ENCODE results near the gene WWOX. TPM values are rescaled to one million over a fixed set of nuclear protein-coding genes. Genes with fewer than 3 reads are reported as not detected.
A peak's percentile ranks its signal among the peaks of the same experiment; 100 is the strongest.

WWOX gene
- polyA plus RNA-seq, 4 donors: 4.9 to 15.8 (median 7.0) TPM

GRCh38 chr16:78290395-78290794 is 190.9 kb downstream of the WWOX start:
- Histone ChIP-seq H3K27ac (ENCODE audit: low read depth in 1 of 3, low read length in 2 of 3) (no peak overlapping the region), H3K36me3 (ENCODE audit: control insufficient read depth in 3 of 3, insufficient read depth in 2 of 3, low read depth in 1 of 3, low read length in 3 of 3) (no peaks in the 10 kb centered on the region), H3K9me3 (ENCODE audit: control insufficient read depth in 2 of 2, insufficient read depth in 1 of 2, low read depth in 1 of 2, low read length in 1 of 2) (peaks cover 0 to 2% of the 10 kb centered on the region in 2 donors), H3K4me1 (ENCODE audit: control insufficient read depth in 3 of 3, insufficient read depth in 2 of 3, low read depth in 1 of 3, low read length in 2 of 3) (peaks cover 0 to 19% (median 0%) of the 10 kb centered on the region in 3 donors), H3K27me3 (ENCODE audit: control insufficient read depth in 3 of 3, insufficient read depth in 3 of 3, low read length in 3 of 3) (no peaks in the 10 kb centered on the region), H3K4me3 (ENCODE audit: low read depth in 1 of 3, low read length in 3 of 3) (no peak overlapping the region)
- DNase-seq: no peak
- 69 to 94% (median 80%) methylated on average over 6 of the region's 6 CpGs for WGBS, 3 donors
- FAIRE-seq: no peak

DNA sequence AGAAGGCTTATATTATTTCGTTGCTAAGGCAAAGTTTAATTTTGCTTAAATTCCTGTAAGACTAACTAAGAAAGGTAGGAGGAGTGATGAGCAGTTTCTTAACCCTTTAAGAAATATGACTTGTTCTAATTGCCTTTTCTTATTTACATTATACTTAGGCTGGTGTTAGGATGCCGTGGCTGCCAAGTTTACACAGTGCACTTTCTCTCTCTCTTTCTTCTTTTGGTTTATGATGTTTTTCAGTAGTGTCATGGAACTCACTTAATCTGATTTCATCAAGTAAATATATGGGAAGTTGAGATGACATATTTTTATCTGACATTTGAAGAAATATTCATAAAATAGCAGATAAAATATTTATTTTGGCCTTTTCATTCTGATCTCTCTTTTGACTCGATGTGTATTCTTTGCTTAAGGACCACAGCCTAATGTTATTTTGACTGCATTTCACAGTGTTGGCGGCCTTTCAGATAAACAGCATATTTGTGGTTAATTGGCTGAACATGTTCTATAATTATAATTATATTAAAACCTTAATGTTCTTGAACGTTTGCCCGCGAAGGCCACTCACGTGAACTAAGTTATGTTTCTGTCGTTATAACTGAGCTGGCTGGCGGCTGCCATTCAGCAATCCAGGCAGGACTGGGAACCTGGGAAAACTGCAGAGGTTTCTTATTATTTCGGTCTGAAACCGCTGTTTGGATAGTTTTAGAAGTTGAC is 191.6 kb downstream of the WWOX start:
- WGBS, 3 donors: 71 to 86% (median 84%) methylated on average over 12 of the region's 12 CpGs
- no peak for FAIRE-seq

GRCh38 chr16:78291604-78292003 is 192.2 kb downstream of the WWOX start:
- 66 to 80% (median 72%) methylated on average over 5 of the region's 5 CpGs for WGBS, 3 donors
- H3K27me3 ChIP-seq (ENCODE audit: control insufficient read depth in 3 of 3, insufficient read depth in 3 of 3, low read length in 3 of 3): no peaks in the 10 kb centered on the region
- no peaks in the 10 kb centered on the region for H3K36me3 ChIP-seq (ENCODE audit: control insufficient read depth in 3 of 3, insufficient read depth in 2 of 3, low read depth in 1 of 3, low read length in 3 of 3)
- H3K4me1 ChIP-seq (ENCODE audit: control insufficient read depth in 3 of 3, insufficient read depth in 2 of 3, low read depth in 1 of 3, low read length in 2 of 3): peaks cover 0 to 13% (median 0%) of the 10 kb centered on the region in 3 donors
- H3K4me3 ChIP-seq (ENCODE audit: low read depth in 1 of 3, low read length in 3 of 3): no peak overlapping the region
- H3K27ac ChIP-seq (ENCODE audit: low read depth in 1 of 3, low read length in 2 of 3): no peak overlapping the region
- FAIRE-seq (no peak), DNase-seq (no peak)
- no peaks in the 10 kb centered on the region for H3K9me3 ChIP-seq (ENCODE audit: control insufficient read depth in 2 of 2, insufficient read depth in 1 of 2, low read depth in 1 of 2, low read length in 1 of 2)

More for the DNA sequence above, 191.6 kb downstream of the WWOX start:
- peaks cover 0 to 13% (median 0%) of the 10 kb centered on the region in 3 donors for H3K4me1 ChIP-seq (ENCODE audit: control insufficient read depth in 3 of 3, insufficient read depth in 2 of 3, low read depth in 1 of 3, low read length in 2 of 3)
- H3K36me3 ChIP-seq (ENCODE audit: control insufficient read depth in 3 of 3, insufficient read depth in 2 of 3, low read depth in 1 of 3, low read length in 3 of 3): no peaks in the 10 kb centered on the region
- no peaks in the 10 kb centered on the region for H3K27me3 ChIP-seq (ENCODE audit: control insufficient read depth in 3 of 3, insufficient read depth in 3 of 3, low read length in 3 of 3)
- no peak for DNase-seq
- no peak overlapping the region for H3K27ac ChIP-seq (ENCODE audit: low read depth in 1 of 3, low read length in 2 of 3)
- H3K9me3 ChIP-seq (ENCODE audit: control insufficient read depth in 2 of 2, insufficient read depth in 1 of 2, low read depth in 1 of 2, low read length in 1 of 2): no peaks in the 10 kb centered on the region
- no peak overlapping the region for H3K4me3 ChIP-seq (ENCODE audit: low read depth in 1 of 3, low read length in 3 of 3)

- Histone ChIP-seq H3K4me1 (ENCODE audit: control insufficient read depth in 3 of 3, insufficient read depth in 2 of 3, low read depth in 1 of 3, low read length in 2 of 3) (peaks cover 0 to 13% (median 0%) of the 10 kb centered on the region in 3 donors), H3K36me3 (ENCODE audit: control insufficient read depth in 3 of 3, insufficient read depth in 2 of 3, low read depth in 1 of 3, low read length in 3 of 3) (no peaks in the 10 kb centered on the region), H3K27me3 (ENCODE audit: control insufficient read depth in 3 of 3, insufficient read depth in 3 of 3, low read length in 3 of 3) (no peaks in the 10 kb centered on the region), H3K4me3 (ENCODE audit: low read depth in 1 of 3, low read length in 3 of 3) (no peak overlapping the region), H3K27ac (ENCODE audit: low read depth in 1 of 3, low read length in 2 of 3) (peak overlapping the region in 1 of 3 donors; percentile 57), H3K9me3 (ENCODE audit: control insufficient read depth in 2 of 2, insufficient read depth in 1 of 2, low read depth in 1 of 2, low read length in 1 of 2) (no peaks in the 10 kb centered on the region)
- 61 to 84% (median 79%) methylated on average over 4 of the region's 4 CpGs for WGBS, 3 donors
- FAIRE-seq (no peak), DNase-seq (no peak)
These were observed 192.8 kb downstream of the WWOX start for GRCh38 chr16:78292086-78292843.

DNA sequence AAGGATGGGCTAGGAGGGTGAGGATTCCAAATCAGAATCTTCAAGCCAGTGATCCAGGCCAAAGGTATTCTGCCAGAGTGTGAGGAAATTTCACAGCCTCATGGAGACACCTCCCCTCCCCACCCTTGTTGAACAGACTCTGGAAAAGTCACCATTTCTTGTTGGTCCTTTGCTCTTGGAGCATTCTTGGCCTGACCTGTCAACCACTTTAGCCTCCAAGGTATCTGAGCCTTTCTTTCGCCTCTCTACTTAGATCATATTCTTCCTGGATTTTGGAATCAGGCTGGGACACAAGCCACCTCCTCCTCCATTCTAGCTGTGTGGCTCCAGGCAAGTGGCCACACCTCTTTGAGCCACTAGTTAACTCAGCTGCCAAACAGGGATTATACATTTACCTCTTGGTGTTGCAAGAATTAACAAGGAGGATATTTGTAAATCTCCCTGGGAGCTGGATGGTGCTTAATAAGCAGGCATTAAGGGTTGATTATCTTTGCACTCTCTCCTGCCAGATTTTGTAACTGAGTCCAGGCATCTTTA is 193.5 kb downstream of the WWOX start:
- peak overlapping the region in 1 of 3 donors; percentile 57 for H3K27ac ChIP-seq (ENCODE audit: low read depth in 1 of 3, low read length in 2 of 3)
- FAIRE-seq: no peak

DNA sequence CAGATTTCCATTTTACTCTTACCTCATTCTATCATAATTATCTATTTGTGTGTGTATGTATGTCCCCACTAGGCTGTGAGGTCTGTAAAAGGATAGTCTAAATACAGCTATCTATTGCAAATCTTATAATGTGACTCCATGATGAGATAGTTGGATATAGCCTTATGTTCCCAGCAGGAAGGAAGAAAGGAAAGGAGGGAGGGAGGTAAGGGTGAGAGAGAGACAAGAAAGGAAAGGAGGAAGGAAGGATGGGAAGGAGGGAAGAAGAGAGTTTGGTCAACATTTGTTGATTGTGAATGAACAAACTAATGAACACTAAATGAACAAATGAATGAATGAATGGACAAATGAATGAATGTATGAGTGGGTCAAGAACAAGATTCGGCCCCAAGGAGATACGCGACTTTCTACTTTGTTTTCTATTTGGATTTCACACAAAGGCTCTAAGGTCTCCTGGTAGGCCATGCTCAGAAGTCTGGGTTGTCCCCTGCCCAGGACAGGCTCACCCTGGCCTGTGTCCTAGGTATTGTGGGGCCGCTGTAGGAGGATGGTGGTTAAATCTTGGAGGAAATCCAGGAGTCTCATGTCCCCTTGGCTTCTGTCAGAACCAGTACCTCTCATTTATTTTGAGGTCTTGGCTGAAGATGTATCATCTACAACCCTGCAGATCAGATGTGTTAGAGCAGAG is 195.2 kb downstream of the WWOX start:
- FAIRE-seq: no peak
- no peak overlapping the region for H3K27ac ChIP-seq (ENCODE audit: low read depth in 1 of 3, low read length in 2 of 3)
- 95 to 97% (median 95%) methylated on average over 4 of the region's 4 CpGs for WGBS, 3 donors
- no peak overlapping the region for H3K4me3 ChIP-seq (ENCODE audit: low read depth in 1 of 3, low read length in 3 of 3)
- DNase-seq: no peak
- peaks cover 0 to 13% (median 0%) of the 10 kb centered on the region in 3 donors for H3K4me1 ChIP-seq (ENCODE audit: control insufficient read depth in 3 of 3, insufficient read depth in 2 of 3, low read depth in 1 of 3, low read length in 2 of 3)
- H3K9me3 ChIP-seq (ENCODE audit: control insufficient read depth in 2 of 2, insufficient read depth in 1 of 2, low read depth in 1 of 2, low read length in 1 of 2): no peaks in the 10 kb centered on the region
- no peaks in the 10 kb centered on the region for H3K27me3 ChIP-seq (ENCODE audit: control insufficient read depth in 3 of 3, insufficient read depth in 3 of 3, low read length in 3 of 3)
- no peaks in the 10 kb centered on the region for H3K36me3 ChIP-seq (ENCODE audit: control insufficient read depth in 3 of 3, insufficient read depth in 2 of 3, low read depth in 1 of 3, low read length in 3 of 3)

More for the DNA sequence above, 193.5 kb downstream of the WWOX start:
- no peaks in the 10 kb centered on the region for H3K9me3 ChIP-seq (ENCODE audit: control insufficient read depth in 2 of 2, insufficient read depth in 1 of 2, low read depth in 1 of 2, low read length in 1 of 2)
- no peak overlapping the region for H3K4me3 ChIP-seq (ENCODE audit: low read depth in 1 of 3, low read length in 3 of 3)
- no peaks in the 10 kb centered on the region for H3K27me3 ChIP-seq (ENCODE audit: control insufficient read depth in 3 of 3, insufficient read depth in 3 of 3, low read length in 3 of 3)
- peaks cover 0 to 13% (median 0%) of the 10 kb centered on the region in 3 donors for H3K4me1 ChIP-seq (ENCODE audit: control insufficient read depth in 3 of 3, insufficient read depth in 2 of 3, low read depth in 1 of 3, low read length in 2 of 3)
- no peaks in the 10 kb centered on the region for H3K36me3 ChIP-seq (ENCODE audit: control insufficient read depth in 3 of 3, insufficient read depth in 2 of 3, low read depth in 1 of 3, low read length in 3 of 3)
- peak; percentile 10 to 81 for DNase-seq
- WGBS, 3 donors: 58 to 86% (median 73%) methylated on average over 1 of the region's 1 CpG

- FAIRE-seq: no peak
- DNase-seq: peak in 1 of 2 donors; percentile 68
- Histone ChIP-seq H3K27me3 (ENCODE audit: control insufficient read depth in 3 of 3, insufficient read depth in 3 of 3, low read length in 3 of 3) (no peaks in the 10 kb centered on the region), H3K36me3 (ENCODE audit: control insufficient read depth in 3 of 3, insufficient read depth in 2 of 3, low read depth in 1 of 3, low read length in 3 of 3) (no peaks in the 10 kb centered on the region), H3K27ac (ENCODE audit: low read depth in 1 of 3, low read length in 2 of 3) (no peak overlapping the region), H3K4me1 (ENCODE audit: control insufficient read depth in 3 of 3, insufficient read depth in 2 of 3, low read depth in 1 of 3, low read length in 2 of 3) (peaks cover 0 to 13% (median 0%) of the 10 kb centered on the region in 3 donors), H3K4me3 (ENCODE audit: low read depth in 1 of 3, low read length in 3 of 3) (no peak overlapping the region), H3K9me3 (ENCODE audit: control insufficient read depth in 2 of 2, insufficient read depth in 1 of 2, low read depth in 1 of 2, low read length in 1 of 2) (no peaks in the 10 kb centered on the region)
- WGBS, 3 donors: 29 to 45% (median 40%) methylated on average over 6 of the region's 6 CpGs
These were observed 197.7 kb downstream of the WWOX start for GRCh38 chr16:78297066-78297666.

DNA sequence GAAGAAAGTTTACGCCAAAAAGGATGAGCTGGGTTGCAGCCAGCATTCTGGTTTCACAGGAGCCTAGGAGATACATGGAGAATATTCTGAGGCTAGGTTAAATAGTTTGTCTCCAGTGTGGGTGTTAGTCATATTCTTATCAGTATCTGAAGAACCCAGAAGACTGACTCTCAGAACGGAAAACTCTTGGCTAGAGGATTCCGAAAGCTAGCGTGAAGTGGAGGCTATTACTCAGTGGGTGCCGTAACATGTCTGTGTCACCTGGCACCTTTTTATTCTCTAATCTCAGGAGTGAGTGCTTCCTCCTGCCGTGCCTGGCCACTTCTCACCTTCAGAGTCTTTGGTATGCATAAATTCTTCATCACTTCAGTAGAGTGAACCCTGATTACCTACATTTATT is 199.5 kb downstream of the WWOX start:
- peaks cover 0 to 2% (median 0%) of the 10 kb centered on the region in 3 donors for H3K4me1 ChIP-seq (ENCODE audit: control insufficient read depth in 3 of 3, insufficient read depth in 2 of 3, low read depth in 1 of 3, low read length in 2 of 3)
- H3K27ac ChIP-seq (ENCODE audit: low read depth in 1 of 3, low read length in 2 of 3): no peak overlapping the region
- no peaks in the 10 kb centered on the region for H3K36me3 ChIP-seq (ENCODE audit: control insufficient read depth in 3 of 3, insufficient read depth in 2 of 3, low read depth in 1 of 3, low read length in 3 of 3)
- FAIRE-seq (no peak), DNase-seq (no peak)
- no peaks in the 10 kb centered on the region for H3K27me3 ChIP-seq (ENCODE audit: control insufficient read depth in 3 of 3, insufficient read depth in 3 of 3, low read length in 3 of 3)
- H3K9me3 ChIP-seq (ENCODE audit: control insufficient read depth in 2 of 2, insufficient read depth in 1 of 2, low read depth in 1 of 2, low read length in 1 of 2): no peaks in the 10 kb centered on the region
- WGBS, 3 donors: 91 to 97% (median 94%) methylated on average over 6 of the region's 6 CpGs
- no peak overlapping the region for H3K4me3 ChIP-seq (ENCODE audit: low read depth in 1 of 3, low read length in 3 of 3)
